Activated CD4-positive, alpha-beta T cell treated with anti-CD3 and anti-CD28 coated beads for 36 hours (primary cell): ENCODE results near the gene LNX1. TPM values are rescaled to one million over a fixed set of nuclear protein-coding genes. Genes with fewer than 3 reads are reported as not detected.
A peak's percentile ranks its signal among the peaks of the same experiment; 100 is the strongest.

ENCODE experiments used
- ATAC-seq: fragments of 200-7000 bp; cut with Tn5 transposase; one replicate; pipeline ENCODE4 v1.10.0; 2021; ENCODE audit warnings: mild to moderate bottlenecking, moderate library complexity
- CTCF ChIA-PET: fragments of 350-600 bp; sonication (Branson Sonifier 250); formaldehyde crosslinking; loops from one replicate; lab custom pipeline; 2021; ENCODE audit warnings: antibody characterized with exemption; lab: Charles Lee
- POLR2A ChIA-PET: fragments of 350-600 bp; sonication (Branson Sonifier 250); formaldehyde crosslinking; loops from one replicate; lab custom pipeline; 2021; ENCODE audit warnings: antibody characterized with exemption, inconsistent platforms; lab: Charles Lee
- DNase-seq: peaks from one replicate; pipeline ENCODE4 v3.0.0-alpha.2; 2020
- H3K27ac Mint-ChIP-seq: one replicate; pipeline ENCODE4 v1.8.0; 2021; ENCODE audit warnings: mixed read lengths
- H3K27me3 Mint-ChIP-seq: one replicate; pipeline ENCODE4 v1.8.0; 2021; ENCODE audit warnings: mixed read lengths
- H3K36me3 Mint-ChIP-seq: one replicate; pipeline ENCODE4 v1.8.0; 2021; ENCODE audit warnings: low read depth, mixed read lengths
- H3K4me1 Mint-ChIP-seq: one replicate; pipeline ENCODE4 v1.8.0; 2021; ENCODE audit warnings: mixed read lengths
- H3K4me3 Mint-ChIP-seq: one replicate; pipeline ENCODE4 v1.8.0; 2021; ENCODE audit warnings: mild to moderate bottlenecking, moderate library complexity, mixed read lengths
- H3K9me3 Mint-ChIP-seq: one replicate; pipeline ENCODE4 v1.8.0; 2021; ENCODE audit warnings: low read depth, mixed read lengths
- intact Hi-C, 2 experiments: fragments of 100-400 bp; cut with DNase I in 1 of 2; cut with micrococcal nuclease in 1 of 2; formaldehyde crosslinking; loops; one replicate each; pipeline versions ENCODE4 v1.14.2 to v1.15.1; 2022 to 2024; cut with DNase I, micrococcal nuclease
- total RNA-seq, 2 experiments: library from RNA; stranded (reverse); gene quantifications; one replicate each; pipeline ENCODE4 v1.2.3, GENCODE V29; 2021

Gene LNX1
- total RNA-seq, 2 experiments from 2014 or later = not detected

- no peaks in the 10 kb centered on the region for H3K27me3 Mint-ChIP-seq
- POLR2A ChIA-PET = no interaction called here
- no peak overlapping the region for H3K27ac Mint-ChIP-seq
- intact Hi-C loops = no loop called here
- DNase-seq = no peak
- no peaks in the 10 kb centered on the region for H3K9me3 Mint-ChIP-seq
- no peak overlapping the region for H3K4me3 Mint-ChIP-seq
- peaks cover 3% of the 10 kb centered on the region for H3K4me1 Mint-ChIP-seq
- CTCF ChIA-PET = interaction anchor here (1.3 kb wide), 1 partner anchor 29 kb away, joined by 3 read pairs; no protein-coding TSS in a partner anchor
- H3K36me3 Mint-ChIP-seq = peaks cover 55% of the 10 kb centered on the region
- ATAC-seq = no peak
These were observed 135.5 kb downstream of the LNX1 start for GRCh38 chr4:53455766-53456165.

GRCh38 chr4:53453385-53453784 is 137.9 kb downstream of the LNX1 start:
- POLR2A ChIA-PET = no interaction called here
- ATAC-seq (no peak), DNase-seq (no peak)
- Mint-ChIP-seq H3K27ac (no peak overlapping the region), H3K9me3 (no peaks in the 10 kb centered on the region), H3K36me3 (peaks cover 49% of the 10 kb centered on the region), H3K4me3 (no peak overlapping the region), H3K4me1 (peaks cover 7% of the 10 kb centered on the region), H3K27me3 (no peaks in the 10 kb centered on the region)
- intact Hi-C loops = no loop called here
- CTCF ChIA-PET = no interaction called here

GRCh38 chr4:53450773-53451172 is 140.5 kb downstream of the LNX1 start:
- Mint-ChIP-seq H3K4me1 (peaks cover 7% of the 10 kb centered on the region), H3K27me3 (no peaks in the 10 kb centered on the region), H3K4me3 (no peak overlapping the region), H3K27ac (peak overlapping the region; percentile 60), H3K9me3 (no peaks in the 10 kb centered on the region), H3K36me3 (peaks cover 52% of the 10 kb centered on the region)
- no peak for ATAC-seq
- ChIA-PET POLR2A (no interaction called here), CTCF (interaction anchor here (0.8 to 1.3 kb wide), 2 partner anchors 13 to 55 kb away, joined by 3 to 4 read pairs; no protein-coding TSS in a partner anchor)
- DNase-seq = no peak
- intact Hi-C loops = no loop called here

GRCh38 chr4:53444954-53445353 is 146.3 kb downstream of the LNX1 start:
- H3K36me3 Mint-ChIP-seq = peaks cover 45% of the 10 kb centered on the region
- CTCF ChIA-PET = no interaction called here
- no peak overlapping the region for H3K27ac Mint-ChIP-seq
- H3K27me3 Mint-ChIP-seq = no peaks in the 10 kb centered on the region
- no peaks in the 10 kb centered on the region for H3K4me1 Mint-ChIP-seq
- POLR2A ChIA-PET = no interaction called here
- DNase-seq (no peak), ATAC-seq (no peak)
- no peaks in the 10 kb centered on the region for H3K9me3 Mint-ChIP-seq
- intact Hi-C loops = no loop called here
- H3K4me3 Mint-ChIP-seq = no peak overlapping the region

GRCh38 chr4:53441564-53441963 is 149.7 kb downstream of the LNX1 start:
- Mint-ChIP-seq H3K4me1 (no peaks in the 10 kb centered on the region), H3K27me3 (no peaks in the 10 kb centered on the region), H3K4me3 (no peak overlapping the region), H3K9me3 (no peaks in the 10 kb centered on the region), H3K27ac (no peak overlapping the region), H3K36me3 (peaks cover 49% of the 10 kb centered on the region)
- ChIA-PET POLR2A (no interaction called here), CTCF (no interaction called here)
- DNase-seq (no peak), ATAC-seq (no peak)
- intact Hi-C loops = no loop called here

GRCh38 chr4:53436251-53436650 is 155.0 kb downstream of the LNX1 start:
- Mint-ChIP-seq H3K36me3 (peaks cover 38% of the 10 kb centered on the region), H3K9me3 (no peaks in the 10 kb centered on the region), H3K27ac (no peak overlapping the region), H3K4me1 (peaks cover 13% of the 10 kb centered on the region), H3K27me3 (no peaks in the 10 kb centered on the region), H3K4me3 (no peak overlapping the region)
- ChIA-PET CTCF (no interaction called here), POLR2A (no interaction called here)
- intact Hi-C loops = loop anchor here (10.0 kb wide), 2 partner anchors 241 to 421 kb away; no protein-coding TSS in a partner anchor
- ATAC-seq = no peak
- DNase-seq = no peak

GRCh38 chr4:53432528-53433424 is 158.5 kb downstream of the LNX1 start:
- no peak overlapping the region for H3K4me3 Mint-ChIP-seq
- no peaks in the 10 kb centered on the region for H3K9me3 Mint-ChIP-seq
- ChIA-PET POLR2A (interaction anchor here (0.7 kb wide), 1 partner anchor 775 kb away, joined by 3 read pairs; no protein-coding TSS in a partner anchor), CTCF (interaction anchor here (0.6 to 1.2 kb wide), 5 partner anchors 22 to 630 kb away, joined by 3 to 4 read pairs (median 3); no protein-coding TSS in a partner anchor)
- ATAC-seq (peak; percentile 81), DNase-seq (no peak)
- intact Hi-C loops = loop anchor here (5.0 to 10.0 kb wide), 4 partner anchors 50 to 418 kb away; no protein-coding TSS in a partner anchor
- H3K27ac Mint-ChIP-seq = no peak overlapping the region
- peaks cover 51% of the 10 kb centered on the region for H3K36me3 Mint-ChIP-seq
- no peaks in the 10 kb centered on the region for H3K27me3 Mint-ChIP-seq
- peaks cover 26% of the 10 kb centered on the region for H3K4me1 Mint-ChIP-seq

- Mint-ChIP-seq H3K4me1 (peaks cover 26% of the 10 kb centered on the region), H3K27me3 (no peaks in the 10 kb centered on the region), H3K4me3 (no peak overlapping the region), H3K9me3 (no peaks in the 10 kb centered on the region), H3K27ac (no peak overlapping the region), H3K36me3 (peaks cover 44% of the 10 kb centered on the region)
- DNase-seq (no peak), ATAC-seq (peak; percentile 40)
- intact Hi-C loops = loop anchor here (5.0 to 10.0 kb wide), 4 partner anchors 49 to 416 kb away; no protein-coding TSS in a partner anchor
- CTCF ChIA-PET = no interaction called here
- POLR2A ChIA-PET = no interaction called here
These were observed 160.2 kb downstream of the LNX1 start for GRCh38 chr4:53431052-53431451.

- intact Hi-C loops = no loop called here
- POLR2A ChIA-PET = no interaction called here
- DNase-seq (no peak), ATAC-seq (no peak)
- Mint-ChIP-seq H3K27ac (no peak overlapping the region), H3K9me3 (no peaks in the 10 kb centered on the region), H3K27me3 (no peaks in the 10 kb centered on the region), H3K4me3 (no peak overlapping the region), H3K4me1 (peaks cover 18% of the 10 kb centered on the region), H3K36me3 (peaks cover 32% of the 10 kb centered on the region)
- CTCF ChIA-PET = no interaction called here
These were observed 163.9 kb downstream of the LNX1 start for GRCh38 chr4:53427366-53427765.

GRCh38 chr4:53424280-53424679 is 167.0 kb downstream of the LNX1 start:
- ATAC-seq = no peak
- ChIA-PET CTCF (interaction anchor here (1.8 kb wide), 1 partner anchor 11 kb away, joined by 3 read pairs; no protein-coding TSS in a partner anchor), POLR2A (no interaction called here)
- H3K4me1 Mint-ChIP-seq = peaks cover 2% of the 10 kb centered on the region
- H3K4me3 Mint-ChIP-seq = no peak overlapping the region
- H3K27me3 Mint-ChIP-seq = no peaks in the 10 kb centered on the region
- intact Hi-C loops = no loop called here
- peaks cover 15% of the 10 kb centered on the region for H3K36me3 Mint-ChIP-seq
- H3K27ac Mint-ChIP-seq = no peak overlapping the region
- no peak for DNase-seq
- H3K9me3 Mint-ChIP-seq = no peaks in the 10 kb centered on the region

GRCh38 chr4:53422367-53422766 is 168.9 kb downstream of the LNX1 start:
- intact Hi-C loops = no loop called here
- no peaks in the 10 kb centered on the region for H3K4me1 Mint-ChIP-seq
- H3K27me3 Mint-ChIP-seq = no peaks in the 10 kb centered on the region
- H3K4me3 Mint-ChIP-seq = no peak overlapping the region
- DNase-seq (no peak), ATAC-seq (no peak)
- CTCF ChIA-PET = no interaction called here
- no peaks in the 10 kb centered on the region for H3K9me3 Mint-ChIP-seq
- POLR2A ChIA-PET = no interaction called here
- H3K27ac Mint-ChIP-seq = no peak overlapping the region
- H3K36me3 Mint-ChIP-seq = peaks cover 4% of the 10 kb centered on the region

- CTCF ChIA-PET = no interaction called here
- intact Hi-C loops = no loop called here
These were observed 169.5 kb downstream of the LNX1 start for GRCh38 chr4:53421791-53422190.

More at GRCh38 chr4:53421791-53422190, 169.5 kb downstream of the LNX1 start:
- no peaks in the 10 kb centered on the region for H3K27me3 Mint-ChIP-seq
- POLR2A ChIA-PET = no interaction called here
- ATAC-seq (no peak), DNase-seq (no peak)
- H3K4me3 Mint-ChIP-seq = no peak overlapping the region
- no peak overlapping the region for H3K27ac Mint-ChIP-seq
- H3K9me3 Mint-ChIP-seq = no peaks in the 10 kb centered on the region
- H3K4me1 Mint-ChIP-seq = no peaks in the 10 kb centered on the region
- H3K36me3 Mint-ChIP-seq = peaks cover 4% of the 10 kb centered on the region
